ENCODE results near the gene OR7D4. TPM values are rescaled to one million over a fixed set of nuclear protein-coding genes. Genes with fewer than 3 reads are reported as not detected.
"Not testable (repeated sequence)": the region's sequence is repeated elsewhere in the genome, so short reads cannot be mapped to it uniquely, and the experiment has no call there.

The OR7D4 gene
- polyA plus RNA-seq (ENCODE audit: insufficient read length in 12 of 12), result under 1 TPM in 2 of 12 donors, not detected in 10; 0.06 to 0.08 TPM
- long read RNA-seq, donor 1, result 0 reads
- long read RNA-seq, donor 2, result 0 reads
- long read RNA-seq, donor 3, result 0 reads
- long read RNA-seq, donor 4, result 0 reads
- long read RNA-seq, donor 5, result 0 reads
- long read RNA-seq, donor 6, result 0 reads
- long read RNA-seq, donor 7, result 0 reads
- long read RNA-seq, donor 8, result 0 reads
- long read RNA-seq, donor 9, result 0 reads
- long read RNA-seq, donor 10, result 0 reads
- long read RNA-seq, donor 11, result 0 reads

- DNase-seq, result no peak
Observed at GRCh38 chr19:9219489-9219888, at the start of gene OR7D4. TSS of gene OR7D4 (minus strand) at chr19:9219589. CDS start at chr19:9214837, 4,752 bp downstream.

- no peak for DNase-seq
Observed at GRCh38 chr19:9251236-9251635, 31.8 kb upstream of the OR7D4 start.

DNA sequence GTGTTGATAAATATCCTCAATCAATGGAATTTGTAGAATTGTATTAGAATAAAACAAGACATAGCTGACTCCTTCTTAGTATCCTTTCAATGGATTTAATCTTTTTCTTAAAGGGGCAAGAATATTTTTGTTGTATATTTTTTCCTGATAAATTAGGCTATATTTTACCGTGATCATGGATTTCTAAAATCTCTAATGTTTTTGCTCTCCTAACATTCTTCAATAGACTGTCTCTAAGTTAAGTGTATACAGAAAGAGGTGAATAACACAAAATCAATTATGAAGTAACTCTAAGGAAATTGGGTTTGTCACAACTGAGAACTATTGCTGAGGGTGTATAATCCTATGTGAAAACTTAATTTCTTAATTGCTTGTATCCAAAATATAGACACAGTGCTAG is 31.2 kb upstream of the OR7D4 start, which contains the start of gene OR7E24:
Gene OR7E24 (plus strand): TSS at position 301 of the 400 bp plus-strand sequence. CDS start 114 bp downstream, outside the sequence.
- no peak for DNase-seq

DNA sequence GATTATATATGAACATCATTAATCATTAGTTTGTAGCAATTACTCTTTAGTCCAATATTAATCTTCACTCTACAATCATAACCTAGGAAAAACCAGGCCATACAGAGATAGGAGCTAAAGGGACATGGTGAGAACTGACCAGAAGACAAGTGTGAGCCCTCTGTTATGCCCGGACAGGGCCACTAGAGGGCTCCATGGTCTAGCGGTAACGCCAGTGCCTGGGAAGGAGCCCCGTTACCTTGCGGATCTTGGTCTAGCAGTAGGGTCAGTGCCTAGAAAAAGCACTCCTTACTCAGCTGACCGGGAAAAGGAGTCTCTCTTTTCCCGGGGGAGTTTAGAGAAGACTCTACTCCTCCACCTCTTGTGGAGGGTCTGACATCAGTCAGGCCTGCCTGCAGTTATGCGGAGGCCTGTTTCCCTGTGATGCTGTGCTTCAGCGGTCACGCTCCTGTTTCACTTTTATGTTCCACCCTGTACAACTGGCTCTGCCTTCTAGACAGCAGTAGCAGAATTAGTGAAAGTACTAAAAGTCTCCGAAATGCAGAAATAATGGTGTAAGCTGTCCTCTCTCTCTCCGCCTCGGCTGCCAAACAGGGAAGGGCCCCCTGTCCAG is 13.8 kb downstream of the OR7D4 start:
- peak; percentile 66 for DNase-seq

DNA sequence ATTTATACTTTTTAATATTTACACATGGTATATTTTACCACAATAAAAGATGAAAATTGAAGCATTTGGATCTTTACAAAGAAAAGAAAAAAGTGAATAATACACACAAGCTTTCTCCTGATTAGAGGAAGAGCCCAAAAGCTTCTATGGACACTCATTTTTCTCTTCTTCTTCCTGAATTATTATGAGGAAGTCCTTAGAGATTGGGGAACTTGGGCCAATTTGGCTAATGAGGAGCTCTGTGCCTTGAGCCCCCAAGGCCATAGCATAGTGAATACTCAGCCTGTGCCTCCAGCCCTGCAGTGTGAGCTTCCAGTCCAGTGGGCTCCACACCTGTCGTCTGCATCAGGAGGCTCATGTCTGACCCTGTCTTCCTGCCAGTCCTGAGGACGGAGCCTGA is 21.3 kb downstream of the OR7D4 start:
- not testable (repeated sequence) for DNase-seq

DNA sequence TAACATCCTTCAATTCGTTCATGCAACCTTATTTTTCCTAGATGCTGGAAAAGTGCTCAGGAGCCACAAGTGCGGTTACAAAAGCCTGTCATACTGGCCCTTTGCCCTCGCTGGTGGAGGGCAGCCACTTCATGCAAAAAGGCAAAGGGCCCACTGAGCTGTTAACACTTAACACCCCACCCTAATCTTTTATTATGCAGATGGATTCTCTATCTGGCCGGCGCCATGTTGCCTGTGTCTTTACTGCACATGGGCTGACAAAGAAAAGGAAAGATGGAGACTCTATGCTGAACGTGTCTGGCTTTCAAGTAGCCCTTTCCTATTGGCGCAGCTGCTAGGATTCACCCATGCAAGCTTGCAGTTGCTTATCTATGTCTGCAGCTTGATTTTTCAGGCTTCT is 29.9 kb downstream of the OR7D4 start:
- no peak for DNase-seq

GRCh38 chr19:9187191-9187590 is 32.2 kb downstream of the OR7D4 start:
- DNase-seq, result no peak

DNA sequence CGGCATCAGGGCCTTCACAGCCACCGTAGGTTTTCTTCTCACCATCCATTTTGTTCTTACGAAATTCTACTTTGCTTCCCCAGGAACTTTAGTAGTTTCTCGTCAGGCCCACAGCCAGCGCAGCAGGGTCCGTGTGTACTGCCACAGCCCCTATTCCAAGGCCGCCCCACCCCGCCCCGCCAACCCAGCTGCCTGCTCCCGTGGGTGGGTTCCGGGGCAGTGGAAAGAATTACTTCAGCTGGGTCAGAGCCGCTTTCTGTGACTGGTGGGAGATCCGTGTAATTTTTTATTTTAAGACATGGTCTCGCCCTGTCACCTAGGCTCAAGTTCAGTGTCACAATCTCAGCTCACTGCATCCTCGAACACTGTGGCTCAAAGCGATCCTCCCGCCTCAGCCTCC is 36.4 kb downstream of the OR7D4 start:
- no peak for DNase-seq

GRCh38 chr19:9178901-9179300 is 40.5 kb downstream of the OR7D4 start, which contains the start of gene OR7D2:
TSS of gene OR7D2 (plus strand) at chr19:9178979. CDS start at chr19:9185782, 6,803 bp downstream.
- no peak for DNase-seq

DNA sequence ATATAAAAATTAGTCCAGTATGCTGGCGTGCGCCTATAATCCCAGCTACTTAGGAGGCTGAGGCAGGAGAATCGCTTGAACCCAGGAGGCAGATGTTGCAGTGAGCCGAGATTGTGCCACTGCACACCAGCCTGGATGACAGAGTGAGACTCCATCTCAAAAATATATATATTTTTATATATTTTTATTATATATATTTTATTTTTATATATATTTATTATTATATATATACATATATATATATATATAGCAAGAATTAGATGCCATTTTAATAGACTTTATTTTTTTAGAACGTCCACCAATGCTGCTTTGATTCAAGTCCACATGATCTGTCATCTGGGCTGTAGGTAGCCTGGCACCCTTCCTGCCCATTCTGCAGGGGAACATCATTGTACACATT is 44.1 kb downstream of the OR7D4 start:
- DNase-seq, result no peak

DNA sequence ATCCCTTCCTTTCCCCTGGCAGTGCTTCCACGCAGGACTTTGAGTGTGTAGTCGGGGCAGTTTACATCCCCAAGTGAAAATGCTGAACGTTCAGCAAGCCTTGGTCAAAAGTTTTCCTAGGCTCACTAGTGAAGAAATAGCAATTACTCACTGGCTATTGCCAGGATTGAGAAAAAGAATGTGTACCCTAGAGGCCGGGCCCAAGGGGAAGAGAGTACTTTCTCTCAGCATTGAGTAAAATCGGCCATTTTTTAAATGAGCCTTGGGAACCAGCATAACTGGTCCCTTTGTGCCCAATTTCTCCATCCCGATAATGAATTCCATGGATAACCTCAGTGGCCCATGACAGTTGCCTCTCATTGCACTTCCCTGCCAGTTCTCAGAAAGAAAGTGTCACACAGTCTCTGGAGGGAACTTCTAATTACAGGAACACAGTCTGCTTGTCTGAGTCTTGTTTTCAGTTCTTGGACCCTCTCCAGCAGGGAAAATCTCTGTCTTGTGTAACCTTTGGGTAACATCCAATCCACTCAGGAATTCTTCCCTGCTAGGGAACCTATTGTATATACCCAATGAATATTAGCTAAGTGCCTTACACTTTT is 47.9 kb downstream of the OR7D4 start:
- DNase-seq, result no peak

- no peak for DNase-seq
Observed at GRCh38 chr19:9166846-9167245, 52.5 kb downstream of the OR7D4 start.

DNA sequence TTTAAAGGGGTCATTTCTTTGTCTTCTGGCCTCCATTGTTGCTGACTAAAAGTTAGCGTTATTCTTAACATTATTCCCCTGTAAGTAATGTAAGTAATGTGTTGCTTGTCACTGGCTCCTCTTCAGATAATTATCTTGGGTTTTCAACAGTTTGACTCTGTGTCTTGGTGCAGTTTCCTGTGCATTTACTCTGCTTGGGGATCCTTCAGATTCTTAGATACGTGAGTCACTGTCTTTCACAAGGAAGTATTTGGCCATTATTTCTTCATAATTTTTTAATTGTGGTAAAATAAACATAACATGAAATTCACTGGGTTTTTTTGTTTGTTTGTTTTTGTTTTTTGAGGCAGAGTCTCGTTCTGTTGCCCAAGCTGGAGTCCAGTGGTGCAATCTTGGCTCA is 54.1 kb downstream of the OR7D4 start:
- no peak for DNase-seq

DNA sequence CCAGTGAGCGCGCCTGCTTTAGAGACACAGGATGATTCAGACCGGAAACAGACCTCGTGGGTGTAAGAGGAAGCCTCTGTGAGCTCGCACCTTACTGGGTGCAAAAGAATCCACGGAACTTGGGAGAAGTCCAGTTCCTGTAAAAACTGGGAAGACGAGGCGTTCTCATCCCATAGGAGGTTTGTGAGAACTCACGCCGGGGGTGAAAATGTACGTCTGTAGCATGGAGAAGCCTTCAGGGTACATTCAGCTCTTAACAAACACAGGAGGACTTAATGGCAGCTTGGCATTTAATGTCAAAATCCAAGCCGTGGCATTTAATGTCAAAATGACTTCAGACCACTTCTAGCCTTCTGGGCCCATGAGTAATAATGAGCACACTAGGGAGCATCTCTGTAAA is 58.0 kb downstream of the OR7D4 start:
- DNase-seq, result no peak

Other genes starting within 250 kb of the OR7D4 start
- gene MUC16, start 209.2 kb downstream of the OR7D4 start, polyA plus RNA-seq (ENCODE audit: insufficient read length in 12 of 12), result under 1 TPM in 4 of 12 donors, not detected in 8; 0.03 to 0.97 (median 0.18) TPM
- under 1 TPM in 1 of 12 donors, not detected in 11; 0.07 TPM for gene OR1M1, start 132.5 kb downstream of the OR7D4 start, polyA plus RNA-seq (ENCODE audit: insufficient read length in 12 of 12)
- under 1 TPM in 2 of 12 donors, not detected in 10; 0.07 to 0.11 TPM for gene OR7G2, start 112.1 kb downstream of the OR7D4 start, polyA plus RNA-seq (ENCODE audit: insufficient read length in 12 of 12)
- gene OR7G1, start 103.8 kb downstream of the OR7D4 start, polyA plus RNA-seq (ENCODE audit: insufficient read length in 12 of 12), result not detected
- gene OR7G3, start 92.6 kb downstream of the OR7D4 start, polyA plus RNA-seq (ENCODE audit: insufficient read length in 12 of 12), result not detected
- gene ZNF317, start 79.2 kb downstream of the OR7D4 start, polyA plus RNA-seq (ENCODE audit: insufficient read length in 12 of 12), result 10 to 100 TPM in 10 of 12 donors, 1 to 10 TPM in 1, not detected in 1; 6.9 to 23.7 (median 21.6) TPM
- 1 to 10 TPM in 1 of 12 donors, under 1 TPM in 7, not detected in 4; 0.05 to 1.3 (median 0.11) TPM for gene OR7D2, start 40.6 kb downstream of the OR7D4 start, polyA plus RNA-seq (ENCODE audit: insufficient read length in 12 of 12)
- gene OR7E24, start 31.3 kb upstream of the OR7D4 start, polyA plus RNA-seq (ENCODE audit: insufficient read length in 12 of 12), result not detected
- 1 to 10 TPM in 11 of 12 donors, not detected in 1; 2.6 to 4.2 (median 3.5) TPM for gene ZNF699, start 90.2 kb upstream of the OR7D4 start, polyA plus RNA-seq (ENCODE audit: insufficient read length in 12 of 12)
- 10 to 100 TPM in 11 of 12 donors, not detected in 1; 22.1 to 42.9 (median 30.2) TPM for gene ZNF559, start 104.6 kb upstream of the OR7D4 start, polyA plus RNA-seq (ENCODE audit: insufficient read length in 12 of 12)
- 1 to 10 TPM in 11 of 12 donors, not detected in 1; 4.2 to 8.5 (median 6.2) TPM for gene ZNF177, start 143.4 kb upstream of the OR7D4 start, polyA plus RNA-seq (ENCODE audit: insufficient read length in 12 of 12)
- 10 to 100 TPM in 11 of 12 donors, not detected in 1; 13.4 to 48.4 (median 22.6) TPM for gene ZNF266, start 216.0 kb upstream of the OR7D4 start, polyA plus RNA-seq (ENCODE audit: insufficient read length in 12 of 12)

Data from muscle of arm (tissue), 14 donors.